DOHH2 (cell line): ENCODE data around the gene CELA1.

Source experiments
- H3F3A ChIP-seq: fragments of 200-600 bp; sonication (generic), shearing (Covaris generic); 2 replicates; pipeline ENCODE4 v1.6.0; 2016; ENCODE audit warnings: antibody characterized with exemption, mild to moderate bottlenecking; ENCODE audit not compliant: control insufficient read depth, insufficient read depth
- H3K27ac ChIP-seq: fragments of 200-600 bp; sonication (generic); 2 replicates; pipeline ENCODE4 v1.5.1; 2014; ENCODE audit warnings: low read depth, mild to moderate bottlenecking, low read length, moderate library complexity
- H3K27me3 ChIP-seq: fragments of 200-600 bp; sonication (generic); 2 replicates; pipeline ENCODE4 v1.6.1; 2014; ENCODE audit warnings: mild to moderate bottlenecking, low read length, mixed read lengths; ENCODE audit not compliant: control insufficient read depth
- H3K36me3 ChIP-seq: fragments of 200-600 bp; sonication (generic); 2 replicates; pipeline ENCODE4 v1.6.1; 2014; ENCODE audit warnings: mild to moderate bottlenecking, low read length, moderate library complexity, mixed read lengths; ENCODE audit not compliant: control insufficient read depth
- H3K4me1 ChIP-seq: fragments of 200-600 bp; sonication (generic); 2 replicates; pipeline ENCODE4 v1.6.1; 2014; ENCODE audit warnings: mild to moderate bottlenecking, low read length, mixed read lengths; ENCODE audit not compliant: control insufficient read depth
- H3K4me2 ChIP-seq: fragments of 200-600 bp; sonication (generic); 2 replicates; pipeline ENCODE4 v1.6.0; 2014; ENCODE audit warnings: mild to moderate bottlenecking, low read length, moderate library complexity
- H3K4me3 ChIP-seq: fragments of 200-600 bp; sonication (generic); 2 replicates; pipeline ENCODE4 v1.5.1; 2014; ENCODE audit warnings: mild to moderate bottlenecking, low read length, mixed read lengths
- H3K79me2 ChIP-seq: fragments of 200-600 bp; sonication (generic); 2 replicates; pipeline ENCODE4 v1.6.1; 2014; ENCODE audit warnings: mild to moderate bottlenecking, low read length, mixed read lengths; ENCODE audit not compliant: control insufficient read depth
- H3K9me2 ChIP-seq: fragments of 200-600 bp; sonication (generic); replicated peaks from 2 replicates; pipeline ENCODE4 v1.6.1; 2014; ENCODE audit warnings: mild to moderate bottlenecking, low read length, mixed read lengths; ENCODE audit not compliant: control insufficient read depth
- H3K9me3 ChIP-seq: fragments of 200-600 bp; sonication (generic); 2 replicates; pipeline ENCODE4 v1.6.1; 2014; ENCODE audit warnings: antibody characterized with exemption, low read length, mixed read lengths; ENCODE audit not compliant: control insufficient read depth, insufficient read depth
- H4K20me1 ChIP-seq: fragments of 200-600 bp; sonication (generic); 2 replicates; pipeline ENCODE4 v1.6.0; 2014; ENCODE audit warnings: low read depth, mild to moderate bottlenecking, antibody characterized with exemption, low read length, moderate library complexity; ENCODE audit not compliant: control insufficient read depth, insufficient read depth
- CTCF ChIP-seq: fragments of 200-600 bp; sonication (generic); IDR thresholded peaks from one replicate; pipeline ENCODE4 v1.5.1; 2014; ENCODE audit warnings: antibody characterized with exemption, mild to moderate bottlenecking, low read depth, low read length; ENCODE audit not compliant: poor library complexity, severe bottlenecking
- EZH2phosphoT487 ChIP-seq: fragments of 200-600 bp; sonication (generic); IDR thresholded peaks from 2 replicates; pipeline ENCODE4 v1.6.1; 2017; ENCODE audit warnings: borderline replicate concordance, mild to moderate bottlenecking, antibody characterized with exemption, low read length, moderate library complexity, mixed read lengths

The CELA1 gene

DNA sequence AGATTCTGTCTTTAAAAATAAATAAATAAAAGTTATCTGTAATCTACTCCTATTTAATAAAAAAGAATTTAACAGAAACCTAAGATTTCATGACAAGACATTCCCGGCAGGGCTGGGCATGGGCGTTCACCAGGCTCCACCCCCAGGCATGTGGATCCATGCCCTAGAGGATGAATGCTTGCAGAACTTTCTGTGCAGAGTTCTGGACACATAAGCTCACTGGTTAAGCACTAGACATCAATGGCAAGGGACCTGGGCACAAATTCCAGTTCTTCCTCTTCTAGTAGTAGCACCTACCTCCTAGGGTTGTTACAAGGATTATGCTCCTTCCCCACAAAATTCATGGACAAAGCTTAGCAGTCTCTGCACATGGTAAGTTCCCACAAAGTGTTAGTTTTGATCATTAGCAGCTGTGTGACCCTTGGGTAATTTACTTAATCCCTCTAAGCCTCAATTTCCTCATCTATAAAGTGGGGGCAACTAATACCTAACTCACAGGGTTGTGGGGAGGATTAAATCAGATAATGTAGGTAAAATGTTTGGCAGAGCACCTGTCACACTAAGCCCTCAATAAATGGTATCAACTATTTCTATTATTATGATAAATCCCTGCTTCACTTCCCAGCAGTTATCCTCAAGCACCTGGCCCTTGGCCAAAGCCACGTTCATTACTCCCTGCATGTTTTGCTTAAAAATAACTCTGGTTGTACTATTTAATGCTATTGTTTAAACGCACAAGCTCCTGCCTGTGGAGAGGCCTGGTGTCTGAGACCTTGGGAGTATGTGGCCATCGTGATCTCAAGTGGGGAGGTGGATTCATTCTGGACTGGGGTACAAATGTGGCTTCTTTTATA, 35.0 kb upstream of the CELA1 start:
- Histone ChIP-seq H3K36me3 (no peaks in the 10 kb centered on the region), H3K4me1 (no peaks in the 10 kb centered on the region), H3K27me3 (peaks cover 90% of the 10 kb centered on the region), H3F3A (no peaks in the 10 kb centered on the region), H3K4me2 (no peak overlapping the region), H4K20me1 (peaks cover 11% of the 10 kb centered on the region), H3K9me3 (no peaks in the 10 kb centered on the region), H3K27ac (no peak overlapping the region), H3K4me3 (no peak overlapping the region), H3K9me2 (no peaks in the 10 kb centered on the region), H3K79me2 (no peaks in the 10 kb centered on the region)
- TF ChIP-seq EZH2phosphoT487 (no peak), CTCF (no peak)

- Histone ChIP-seq H3K4me2 (no peak overlapping the region), H3F3A (no peaks in the 10 kb centered on the region), H3K79me2 (no peaks in the 10 kb centered on the region), H3K27me3 (peaks cover 88% of the 10 kb centered on the region), H3K9me3 (no peaks in the 10 kb centered on the region), H3K4me1 (no peaks in the 10 kb centered on the region), H3K36me3 (no peaks in the 10 kb centered on the region), H3K4me3 (no peak overlapping the region), H3K9me2 (no peaks in the 10 kb centered on the region), H3K27ac (no peak overlapping the region), H4K20me1 (peaks cover 8% of the 10 kb centered on the region)
- TF ChIP-seq EZH2phosphoT487, result no peak
- no peak for TF ChIP-seq CTCF
Measured at GRCh38 chr12:51379571-51379970, 33.1 kb upstream of the CELA1 start.

- H3F3A ChIP-seq, result no peaks in the 10 kb centered on the region
- no peaks in the 10 kb centered on the region for H3K9me3 ChIP-seq
- H3K27me3 ChIP-seq, result peaks cover 91% of the 10 kb centered on the region
- TF ChIP-seq CTCF, result no peak
- no peak for TF ChIP-seq EZH2phosphoT487
- peaks cover 8% of the 10 kb centered on the region for H4K20me1 ChIP-seq
- H3K36me3 ChIP-seq, result no peaks in the 10 kb centered on the region
- H3K9me2 ChIP-seq, result no peaks in the 10 kb centered on the region
- no peaks in the 10 kb centered on the region for H3K79me2 ChIP-seq
- H3K27ac ChIP-seq, result no peak overlapping the region
- H3K4me3 ChIP-seq, result no peak overlapping the region
- H3K4me1 ChIP-seq, result no peaks in the 10 kb centered on the region
- no peak overlapping the region for H3K4me2 ChIP-seq
Measured at GRCh38 chr12:51378749-51379148, 32.3 kb upstream of the CELA1 start.
